IMR-90 (cell line): ENCODE data around the gene FAM149A. TPM values are rescaled to one million over a fixed set of nuclear protein-coding genes. Genes with fewer than 3 reads are reported as not detected.

Source experiments
- ATAC-seq: fragments of 200-7000 bp; cut with Tn5 transposase; 2 replicates; pipeline ENCODE4 v1.9.1; 2020; ENCODE audit warnings: low read depth, mild to moderate bottlenecking, moderate library complexity
- BruUV-seq: library from RNA; stranded (reverse); fragments of 400-500 nt; replicated peaks from 2 replicates; lab custom pipeline; 2021; lab: Mats Ljungman, UMichigan
- CTCF ChIA-PET: fragments of 300-600 bp; formaldehyde crosslinking; extraction: SDS; loops from one replicate; lab custom pipeline; 2021; ENCODE audit warnings: antibody characterized with exemption; lab: Yijun Ruan, JAX
- POLR2A ChIA-PET: fragments of 300-600 bp; sonication (Branson Sonifier 250); formaldehyde crosslinking; loops from one replicate; lab custom pipeline; 2022; ENCODE audit warnings: antibody characterized with exemption; ENCODE audit not compliant: unreplicated experiment; lab: Charles Lee
- DNase-seq: peaks from one replicate; pipeline ENCODE4 v3.0.0; 2013
- H2AFZ ChIP-seq: replicated peaks from 2 replicates; pipeline ENCODE3; 2013; ENCODE audit warnings: low read length, mild to moderate bottlenecking; ENCODE audit not compliant: poor library complexity
- H2AK5ac ChIP-seq: 2 replicates; pipeline ENCODE4 v1.6.1; 2013; ENCODE audit warnings: low read depth, low read length, inconsistent platforms
- H2AK9ac ChIP-seq: replicated peaks from 2 replicates; pipeline ENCODE3; 2013; ENCODE audit warnings: mild to moderate bottlenecking, low read depth, low read length, moderate library complexity; ENCODE audit not compliant: poor library complexity
- H2BK120ac ChIP-seq: 2 replicates; pipeline ENCODE4 v1.6.1; 2013; ENCODE audit warnings: low read depth, low read length, inconsistent platforms
- H2BK15ac ChIP-seq: 3 replicates; pipeline ENCODE4 v1.6.1; 2013; ENCODE audit warnings: low read depth, low read length, inconsistent platforms
- H2BK20ac ChIP-seq: 2 replicates; pipeline ENCODE4 v1.6.1; 2013; ENCODE audit warnings: low read depth, mild to moderate bottlenecking, inconsistent platforms, low read length, moderate library complexity
- H2BK5ac ChIP-seq: 2 replicates; pipeline ENCODE4 v1.6.1; 2013; ENCODE audit warnings: mild to moderate bottlenecking, low read depth, low read length, inconsistent platforms; ENCODE audit not compliant: poor library complexity, severe bottlenecking
- H3K14ac ChIP-seq: replicated peaks from 2 replicates; pipeline ENCODE4 v1.6.1; 2013; ENCODE audit warnings: low read depth, low read length, inconsistent platforms
- H3K18ac ChIP-seq: 2 replicates; pipeline ENCODE4 v1.6.1; 2013; ENCODE audit warnings: low read depth, low read length, control low read depth
- H3K23ac ChIP-seq: 2 replicates; pipeline ENCODE4 v1.6.1; 2013; ENCODE audit warnings: low read depth, low read length, inconsistent platforms
- H3K27ac ChIP-seq: 2 replicates; pipeline ENCODE4 v1.5.1; 2013; ENCODE audit warnings: mild to moderate bottlenecking, control low read depth, low read length; ENCODE audit not compliant: insufficient read depth
- H3K27me3 ChIP-seq: 2 replicates; pipeline ENCODE4 v1.6.1; 2013; ENCODE audit warnings: low read length; ENCODE audit not compliant: control insufficient read depth, insufficient read depth
- H3K36me3 ChIP-seq: 2 replicates; pipeline ENCODE4 v1.6.1; 2013; ENCODE audit warnings: low read length, mixed read lengths; ENCODE audit not compliant: control insufficient read depth, insufficient read depth
- H3K4ac ChIP-seq: 2 replicates; pipeline ENCODE4 v1.6.1; 2013; ENCODE audit warnings: low read depth, low read length, inconsistent platforms
- H3K4me1 ChIP-seq: 2 replicates; pipeline ENCODE4 v1.6.1; 2013; ENCODE audit warnings: low read length, mixed read lengths; ENCODE audit not compliant: control insufficient read depth, insufficient read depth
- H3K4me2 ChIP-seq: 2 replicates; pipeline ENCODE4 v1.6.1; 2013; ENCODE audit warnings: low read depth, mild to moderate bottlenecking, control low read depth, low read length, moderate library complexity
- H3K4me3 ChIP-seq: 2 replicates; pipeline ENCODE4 v1.5.1; 2013; ENCODE audit warnings: low read depth, mild to moderate bottlenecking, control low read depth, low read length, moderate library complexity; ENCODE audit not compliant: insufficient read depth
- H3K56ac ChIP-seq: 2 replicates; pipeline ENCODE4 v1.6.1; 2013; ENCODE audit warnings: low read length, inconsistent platforms; ENCODE audit not compliant: insufficient read depth; ENCODE audit errors: extremely low read depth
- H3K79me1 ChIP-seq, 2 experiments: 2 replicates each; pipeline ENCODE4 v1.6.1; 2013; ENCODE audit warnings: low read length in 2 of 2, inconsistent platforms in 1 of 2, low read depth in 1 of 2
- H3K9ac ChIP-seq: 2 replicates; pipeline ENCODE4 v1.6.1; 2013; ENCODE audit warnings: low read depth, low read length, control low read depth
- H3K9me1 ChIP-seq: 2 replicates; pipeline ENCODE4 v1.6.1; 2013; ENCODE audit warnings: low read length, inconsistent platforms; ENCODE audit not compliant: insufficient read depth
- H3K9me3 ChIP-seq: 2 replicates; pipeline ENCODE4 v1.6.1; 2013; ENCODE audit warnings: low read length; ENCODE audit not compliant: control insufficient read depth, insufficient read depth
- H4K20me1 ChIP-seq: 2 replicates; pipeline ENCODE4 v1.6.1; 2013; ENCODE audit warnings: low read length, inconsistent platforms; ENCODE audit not compliant: insufficient read depth
- H4K5ac ChIP-seq: 2 replicates; pipeline ENCODE4 v1.6.1; 2013; ENCODE audit warnings: mild to moderate bottlenecking, low read depth, low read length, control low read depth
- H4K8ac ChIP-seq, 2 experiments: 2 replicates each; pipeline ENCODE4 v1.6.1; 2013; ENCODE audit warnings: low read depth in 2 of 2, low read length in 2 of 2, control low read depth in 1 of 2, inconsistent platforms in 1 of 2
- H4K91ac ChIP-seq: 2 replicates; pipeline ENCODE4 v1.6.1; 2013; ENCODE audit warnings: low read depth, low read length, inconsistent platforms; ENCODE audit not compliant: insufficient read depth
- CEBPB ChIP-seq: IDR thresholded peaks from 2 replicates; pipeline ENCODE4 v1.6.1; 2012; ENCODE audit warnings: low read depth, low read length, improper control_type of control experiment
- FOS ChIP-seq: fragments of 150-350 bp; IDR thresholded peaks from 2 replicates; pipeline ENCODE4 v1.6.1; 2016; ENCODE audit warnings: low read depth, low read length
- MAZ ChIP-seq: IDR thresholded peaks from 2 replicates; pipeline ENCODE4 v1.6.1; 2012; ENCODE audit warnings: low read depth, mild to moderate bottlenecking, low read length, improper control_type of control experiment, moderate library complexity, borderline replicate concordance
- RAD21 ChIP-seq: IDR thresholded peaks from 2 replicates; pipeline ENCODE4 v1.6.1; 2012; ENCODE audit warnings: low read length, improper control_type of control experiment
- SMC3 ChIP-seq: fragments of 150-350 bp; IDR thresholded peaks from 2 replicates; pipeline ENCODE4 v1.6.1; 2016; ENCODE audit warnings: low read depth, mild to moderate bottlenecking, antibody characterized with exemption, low read length, moderate library complexity
- WGBS, 2 experiments: methylation state at CpG; one replicate each; pipeline versions ENCODE4 v1.1.5 to v1.1.7; 2013; ENCODE audit warnings: missing lambda C conversion rate in 2 of 2; ENCODE audit not compliant: insufficient read length in 1 of 2; ENCODE audit errors: extremely low coverage in 2 of 2; 5-methylcytosine and 5-hydroxymethylcytosine counted together
- dilution Hi-C: fragments of 300-500 bp; cut with HindIII; formaldehyde crosslinking; loops from one replicate; pipeline ENCODE4 v1.14.3; 2018; ENCODE audit warnings: low sequenced_read_pairs; ENCODE audit not compliant: unreplicated experiment
- in situ Hi-C: fragments of 300-500 bp; cut with MboI; formaldehyde crosslinking; loops from 3 replicates; pipeline ENCODE4 v1.14.3; 2019; ENCODE audit warnings: low sequenced_read_pairs, inconsistent platforms, mixed read lengths
- intact Hi-C: fragments of 100-400 bp; cut with micrococcal nuclease; formaldehyde crosslinking; loops from 2 replicates; pipeline ENCODE4 v1.10.0; 2022
- polyA plus RNA-seq, 3 experiments: library from polyadenylated mRNA; depleted of rRNA; stranded (reverse); fragments of >200 nt; gene quantifications; 2 replicates each; pipeline ENCODE4 v1.2.3, GENCODE V29; 2012; ENCODE audit warnings: low replicate concordance in 1 of 3
- total RNA-seq: library from RNA; depleted of rRNA; stranded (reverse); fragments of >200 nt; gene quantifications from 2 replicates; pipeline ENCODE4 v1.2.3, GENCODE V29; 2012
- TF ChIP-seq, protein P1 (sequence below): fragments of 150-350 bp; IDR thresholded peaks from 2 replicates; pipeline ENCODE4 v1.6.1; 2016; ENCODE audit warnings: low read depth, mild to moderate bottlenecking, low read length, moderate library complexity, borderline replicate concordance

Gene FAM149A
- total and polyA plus RNA-seq, 2 of the 4 experiments (the other 2 are of a cell fraction), result 0.54 to 0.70 TPM

DNA sequence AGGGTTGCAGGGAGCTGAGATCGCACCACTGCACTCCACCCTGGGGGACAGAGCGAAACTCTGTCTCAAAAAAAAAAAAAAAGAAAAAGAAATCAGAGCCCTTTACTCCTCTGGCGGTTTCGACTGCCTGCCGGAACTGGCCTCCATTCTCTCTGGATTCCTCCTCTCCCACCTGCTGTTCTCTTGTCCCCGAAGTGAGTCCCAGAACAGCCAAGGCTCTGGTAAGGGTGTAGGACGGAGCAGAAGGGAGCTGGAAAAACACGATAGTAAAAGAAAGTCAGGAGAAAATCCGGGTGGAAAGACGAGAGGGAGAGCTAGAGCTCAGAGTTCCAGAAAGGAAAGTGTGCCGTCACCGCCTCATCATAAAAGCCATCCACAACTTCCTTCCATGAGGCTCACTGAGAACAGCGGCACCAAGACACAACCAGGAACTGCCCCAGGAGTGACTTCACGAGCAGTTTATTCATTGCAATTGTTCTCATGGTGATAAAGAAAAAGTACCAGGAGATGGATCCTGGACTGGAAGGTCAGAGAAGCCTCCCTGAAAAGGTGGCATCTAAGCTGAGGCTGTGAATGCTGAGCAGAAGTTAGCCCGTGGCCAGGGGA lies 23.2 kb upstream of the FAM149A start:
- Histone ChIP-seq H3K79me1 (no peaks in the 10 kb centered on the region), H2BK20ac (no peak overlapping the region), H2BK15ac (no peak overlapping the region), H3K9ac (no peak overlapping the region), H4K20me1 (no peaks in the 10 kb centered on the region), H2AK5ac (no peak overlapping the region), H3K27me3 (no peaks in the 10 kb centered on the region), H4K8ac (no peak overlapping the region), H4K5ac (no peak overlapping the region), H3K9me3 (no peaks in the 10 kb centered on the region), H3K56ac (no peak overlapping the region), H4K91ac (no peak overlapping the region), H3K23ac (no peak overlapping the region), H2BK120ac (no peak overlapping the region), H3K27ac (no peak overlapping the region), H3K4me3 (no peak overlapping the region), H3K4me2 (no peak overlapping the region), H3K36me3 (no peaks in the 10 kb centered on the region), H3K9me1 (no peaks in the 10 kb centered on the region), H2BK5ac (no peak overlapping the region), H3K4me1 (no peaks in the 10 kb centered on the region), H3K14ac (no peak overlapping the region), H2AK9ac (no peak overlapping the region), H2AFZ (no peak overlapping the region), H3K18ac (no peak overlapping the region; the same call in 1 of the 2 replicates), H3K4ac (no peak overlapping the region)
- DNase-seq (no peak), ATAC-seq (no peak)
- ChIA-PET POLR2A (no interaction called here), CTCF (interaction anchor here (1.0 kb wide), 1 partner anchor 43 kb away, joined by 3 read pairs; no protein-coding TSS in a partner anchor)
- no peak for TF ChIP-seq RAD21
- TF ChIP-seq FOS, result no peak
- TF ChIP-seq MAZ, result no peak
- TF ChIP-seq SMC3, result no peak
- TF ChIP-seq, protein P1, sequence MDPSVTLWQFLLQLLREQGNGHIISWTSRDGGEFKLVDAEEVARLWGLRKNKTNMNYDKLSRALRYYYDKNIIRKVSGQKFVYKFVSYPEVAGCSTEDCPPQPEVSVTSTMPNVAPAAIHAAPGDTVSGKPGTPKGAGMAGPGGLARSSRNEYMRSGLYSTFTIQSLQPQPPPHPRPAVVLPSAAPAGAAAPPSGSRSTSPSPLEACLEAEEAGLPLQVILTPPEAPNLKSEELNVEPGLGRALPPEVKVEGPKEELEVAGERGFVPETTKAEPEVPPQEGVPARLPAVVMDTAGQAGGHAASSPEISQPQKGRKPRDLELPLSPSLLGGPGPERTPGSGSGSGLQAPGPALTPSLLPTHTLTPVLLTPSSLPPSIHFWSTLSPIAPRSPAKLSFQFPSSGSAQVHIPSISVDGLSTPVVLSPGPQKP, result no peak
- no peak for TF ChIP-seq CEBPB
- no TSS peak for BruUV-seq
- dilution Hi-C loops, result no loop called here
- 46% methylated on average over 2 of the region's 15 CpGs; no CpG with 5 or more reads in 1 of the 2 experiments for WGBS, 2 experiments
- intact Hi-C loops, result no loop called here
- in situ Hi-C loops, result no loop called here
